NCI-H1694 (cell line): ENCODE measurements around the gene NEBL.
"Not testable (repeated sequence)": the region's sequence is repeated elsewhere in the genome, so short reads cannot be mapped to it uniquely, and the experiment has no call there.

Source experiments
- DNase-seq: peaks from one replicate; lab custom pipeline; 2025; lab: John Stamatoyannopoulos, UW

NEBL gene

GRCh38 chr10:20897146-20897825 is at the start of gene NEBL:
NEBL (minus strand) TSS chr10:20897311; CDS start chr10:20897205, 106 bp downstream.
- no peak for DNase-seq

GRCh38 chr10:20945546-20946332 is 48.6 kb upstream of the NEBL start:
- no peak for DNase-seq

GRCh38 chr10:20944789-20945502 is 47.8 kb upstream of the NEBL start:
- no peak for DNase-seq

GRCh38 chr10:20939414-20939813 is 42.3 kb upstream of the NEBL start:
- not testable (repeated sequence) for DNase-seq

- DNase-seq, result no peak
These were observed 39.3 kb upstream of the NEBL start for GRCh38 chr10:20936396-20936795.

GRCh38 chr10:20935931-20936330 is 38.8 kb upstream of the NEBL start:
- DNase-seq, result no peak

- DNase-seq, result no peak
These were observed 38.2 kb upstream of the NEBL start for GRCh38 chr10:20935301-20935700.

GRCh38 chr10:20933705-20934104 is 36.6 kb upstream of the NEBL start:
- no peak for DNase-seq

GRCh38 chr10:20932606-20933126 is 35.6 kb upstream of the NEBL start:
- no peak for DNase-seq

GRCh38 chr10:20931156-20931795 is 34.2 kb upstream of the NEBL start:
- DNase-seq, result no peak

- DNase-seq, result no peak
These were observed 30.3 kb upstream of the NEBL start for GRCh38 chr10:20927456-20927855.

GRCh38 chr10:20922451-20922850 is 25.3 kb upstream of the NEBL start:
- no peak for DNase-seq

- no peak for DNase-seq
These were observed 24.9 kb upstream of the NEBL start for GRCh38 chr10:20922033-20922432.

- DNase-seq, result no peak
These were observed 22.9 kb upstream of the NEBL start for GRCh38 chr10:20920061-20920460.

- DNase-seq, result no peak
These were observed 22.4 kb upstream of the NEBL start for GRCh38 chr10:20919481-20919880.

GRCh38 chr10:20916976-20917375 is 19.9 kb upstream of the NEBL start:
- DNase-seq, result no peak

- DNase-seq, result no peak
These were observed 15.9 kb upstream of the NEBL start for GRCh38 chr10:20912969-20913368.

- DNase-seq, result no peak
These were observed 14.5 kb upstream of the NEBL start for GRCh38 chr10:20911626-20912025.

GRCh38 chr10:20909801-20910200 is 12.7 kb upstream of the NEBL start:
- DNase-seq, result no peak

GRCh38 chr10:20908391-20908790 is 11.3 kb upstream of the NEBL start:
- DNase-seq, result no peak

GRCh38 chr10:20903635-20904390 is 6.7 kb upstream of the NEBL start:
- no peak for DNase-seq
